GM23248 (cell line): Measurements from ENCODE around the gene MTUS2. TPM values are rescaled to one million over a fixed set of nuclear protein-coding genes. Genes with fewer than 3 reads are reported as not detected.

Experiments used
- DNase-seq: peaks from one replicate; pipeline ENCODE4 v3.0.0-alpha.2; 2015
- H2AFZ ChIP-seq: fragments of 200-600 bp; sonication (generic); 2 replicates; pipeline ENCODE4 v1.6.1; 2016; ENCODE audit warnings: antibody characterized with exemption
- H3F3A ChIP-seq: fragments of 200-600 bp; sonication (generic); 2 replicates; pipeline ENCODE4 v1.6.1; 2016; ENCODE audit warnings: mild to moderate bottlenecking, antibody characterized with exemption, mixed run types; ENCODE audit not compliant: insufficient read depth
- H3K27ac ChIP-seq: fragments of 200-600 bp; sonication (generic); 2 replicates; pipeline ENCODE4 v1.5.1; 2016; ENCODE audit warnings: mild to moderate bottlenecking
- H3K27me3 ChIP-seq: fragments of 200-600 bp; sonication (generic); replicated peaks from 2 replicates; pipeline ENCODE4 v1.6.1; 2016; ENCODE audit warnings: mild to moderate bottlenecking; ENCODE audit not compliant: insufficient read depth
- H3K36me3 ChIP-seq: fragments of 200-600 bp; sonication (generic); 2 replicates; pipeline ENCODE4 v1.6.1; 2016; ENCODE audit warnings: low read depth, mild to moderate bottlenecking
- H3K4me1 ChIP-seq: fragments of 200-600 bp; sonication (generic); 2 replicates; pipeline ENCODE4 v1.6.1; 2016; ENCODE audit warnings: mild to moderate bottlenecking; ENCODE audit not compliant: insufficient read depth
- H3K4me2 ChIP-seq: fragments of 200-600 bp; sonication (generic); one replicate; pipeline ENCODE4 v1.6.1; 2016; ENCODE audit warnings: mild to moderate bottlenecking; ENCODE audit not compliant: unreplicated experiment
- H3K4me3 ChIP-seq: fragments of 200-600 bp; sonication (generic); 2 replicates; pipeline ENCODE4 v1.5.1; 2016; ENCODE audit warnings: mild to moderate bottlenecking
- H3K79me2 ChIP-seq: fragments of 200-600 bp; sonication (generic); 2 replicates; pipeline ENCODE4 v1.6.1; 2016; ENCODE audit warnings: mild to moderate bottlenecking; ENCODE audit not compliant: insufficient read depth
- H3K9ac ChIP-seq: fragments of 200-600 bp; sonication (generic); 2 replicates; pipeline ENCODE4 v1.6.1; 2016; ENCODE audit warnings: mild to moderate bottlenecking
- H3K9me2 ChIP-seq: fragments of 200-600 bp; sonication (generic); 2 replicates; pipeline ENCODE4 v1.6.1; 2016; ENCODE audit warnings: mixed run types, mild to moderate bottlenecking, moderate library complexity; ENCODE audit not compliant: insufficient read depth
- H3K9me3 ChIP-seq: fragments of 200-600 bp; sonication (generic); one replicate; pipeline ENCODE4 v1.6.1; 2017; ENCODE audit warnings: low read depth
- H4K20me1 ChIP-seq: fragments of 200-600 bp; sonication (generic); 2 replicates; pipeline ENCODE4 v1.6.0; 2016; ENCODE audit not compliant: insufficient read depth
- EZH2 ChIP-seq: fragments of 200-600 bp; sonication (generic); IDR thresholded peaks from 2 replicates; pipeline ENCODE4 v1.6.1; 2018; ENCODE audit warnings: antibody characterized with exemption, mild to moderate bottlenecking; ENCODE audit not compliant: insufficient read depth, poor library complexity, severe bottlenecking
- EZH2phosphoT487 ChIP-seq: fragments of 200-600 bp; sonication (generic); IDR thresholded peaks from 2 replicates; pipeline ENCODE4 v1.6.1; 2018; ENCODE audit warnings: antibody characterized with exemption, moderate library complexity, mild to moderate bottlenecking, low read depth; ENCODE audit not compliant: insufficient read depth
- WGBS, 2 experiments: methylation state at CpG; one replicate each; pipeline ENCODE4 v1.1.6; 2015 to 2017; ENCODE audit warnings: low lambda C conversion rate in 2 of 2, low coverage in 1 of 2; ENCODE audit errors: missing lambda C conversion rate in 2 of 2; 5-methylcytosine and 5-hydroxymethylcytosine counted together
- in situ Hi-C: fragments of 300-500 bp; cut with MboI; formaldehyde crosslinking; loops from 2 replicates; pipeline ENCODE4 v1.15.0; 2020
- polyA plus RNA-seq: library from polyadenylated mRNA; unstranded; fragments of >200 nt; fragmentation: Nextera tagmentation; extraction: Ambion mirVana; gene quantifications from 2 replicates; pipeline ENCODE4 v1.2.1, GENCODE V29; 2016
- total RNA-seq: library from RNA; depleted of rRNA; stranded (reverse); fragments of >200 nt; shearing (Covaris generic); gene quantifications from 2 replicates; pipeline ENCODE4 v1.2.3, GENCODE V29; 2014

Gene MTUS2
- total and polyA plus RNA-seq, 2 experiments from 2014 or later: 0.43 to 0.74 TPM

GRCh38 chr13:29101905-29102304 lies 281.8 kb downstream of the MTUS2 start:
- no peak for DNase-seq
- WGBS, 2 experiments: 15 to 16% methylated on average over 3 of the region's 3 CpGs

DNA sequence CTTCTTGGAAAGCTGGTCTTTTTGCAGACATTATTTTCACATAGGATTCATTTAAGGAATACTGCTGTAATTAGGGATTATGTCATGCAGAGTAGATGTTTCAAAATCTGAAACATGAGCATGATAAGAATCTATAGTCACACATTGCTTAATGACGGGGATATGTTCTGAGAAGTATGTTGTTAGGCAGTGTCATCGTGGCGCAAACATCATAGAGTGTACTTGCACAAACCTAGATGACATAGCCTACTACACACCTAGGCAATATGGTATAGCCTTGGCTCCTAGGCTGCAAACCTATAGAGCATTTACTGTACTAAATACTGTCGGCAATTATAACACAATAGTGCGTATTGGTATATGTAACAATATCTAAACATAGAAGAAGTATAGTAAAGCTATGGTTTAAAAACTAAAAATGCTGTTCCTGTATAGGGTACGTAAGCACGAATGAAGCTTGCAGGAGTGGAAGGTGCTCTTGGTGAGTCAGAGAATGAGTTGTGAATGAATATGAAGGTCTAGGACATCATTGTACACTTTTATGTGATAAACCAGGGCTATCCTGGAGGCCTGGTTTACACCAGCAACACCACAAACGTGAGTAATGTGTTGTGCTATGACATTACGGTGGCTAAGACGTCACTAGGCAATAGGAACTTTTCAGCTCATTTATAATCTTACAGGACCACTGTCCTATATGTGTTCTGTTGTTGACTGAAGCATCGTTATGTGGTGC lies 283.1 kb downstream of the MTUS2 start:
- no peaks in the 10 kb centered on the region for H3K9me2 ChIP-seq
- H4K20me1 ChIP-seq: no peaks in the 10 kb centered on the region
- no peak overlapping the region for H3K4me3 ChIP-seq
- H3K27ac ChIP-seq: no peak overlapping the region
- TF ChIP-seq EZH2 (no peak), EZH2phosphoT487 (no peak)
- H3K9me3 ChIP-seq: no peaks in the 10 kb centered on the region
- no peak overlapping the region for H2AFZ ChIP-seq
- in situ Hi-C loops: no loop called here
- no peaks in the 10 kb centered on the region for H3K4me1 ChIP-seq
- H3K4me2 ChIP-seq: no peak overlapping the region
- 27 to 39% methylated on average over 11 of the region's 11 CpGs for WGBS, 2 experiments
- no peaks in the 10 kb centered on the region for H3F3A ChIP-seq
- H3K27me3 ChIP-seq: no peaks in the 10 kb centered on the region
- H3K9ac ChIP-seq: no peak overlapping the region
- H3K79me2 ChIP-seq: no peaks in the 10 kb centered on the region
- DNase-seq: no peak
- H3K36me3 ChIP-seq: no peaks in the 10 kb centered on the region

More at GRCh38 chr13:29101905-29102304, 281.8 kb downstream of the MTUS2 start:
- TF ChIP-seq EZH2: no peak
- no peak for TF ChIP-seq EZH2phosphoT487
- in situ Hi-C loops: no loop called here
- Histone ChIP-seq H3K9me2 (no peaks in the 10 kb centered on the region), H3K9ac (no peak overlapping the region), H4K20me1 (no peaks in the 10 kb centered on the region), H3K4me1 (no peaks in the 10 kb centered on the region), H3K36me3 (no peaks in the 10 kb centered on the region), H3F3A (no peaks in the 10 kb centered on the region), H3K4me3 (no peak overlapping the region), H3K4me2 (no peak overlapping the region), H3K27ac (no peak overlapping the region), H3K9me3 (no peaks in the 10 kb centered on the region), H3K27me3 (no peaks in the 10 kb centered on the region), H2AFZ (no peak overlapping the region), H3K79me2 (no peaks in the 10 kb centered on the region)

DNA sequence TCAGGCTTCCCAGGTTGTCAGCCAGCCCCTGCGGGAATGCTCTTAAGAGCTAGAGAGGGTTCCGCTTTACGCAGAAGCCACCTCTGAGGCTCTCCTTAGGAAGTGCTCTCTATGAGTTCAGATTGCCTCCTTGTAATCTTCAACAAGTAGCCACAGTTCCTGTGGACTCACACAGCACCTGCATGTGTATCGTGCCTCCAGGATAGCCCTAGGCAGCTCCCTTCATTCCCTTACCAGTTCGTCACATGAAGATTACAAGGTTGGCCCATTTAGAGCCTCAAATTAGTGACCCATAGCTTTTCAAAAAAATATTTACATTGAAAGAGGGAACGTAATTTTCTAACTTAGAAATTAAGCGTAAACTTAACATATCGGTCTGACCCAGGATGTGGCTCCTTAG lies 284.3 kb downstream of the MTUS2 start:
- Histone ChIP-seq H3K4me1 (no peaks in the 10 kb centered on the region), H3K9me2 (no peaks in the 10 kb centered on the region), H3K9me3 (no peaks in the 10 kb centered on the region), H3K27me3 (no peaks in the 10 kb centered on the region), H3K36me3 (no peaks in the 10 kb centered on the region), H3K79me2 (no peaks in the 10 kb centered on the region), H3F3A (no peaks in the 10 kb centered on the region), H3K27ac (no peak overlapping the region), H3K4me2 (no peak overlapping the region), H2AFZ (no peak overlapping the region), H3K9ac (no peak overlapping the region), H3K4me3 (no peak overlapping the region), H4K20me1 (no peaks in the 10 kb centered on the region)
- TF ChIP-seq EZH2 (no peak), EZH2phosphoT487 (no peak)
- no peak for DNase-seq
- WGBS, 2 experiments: 52 to 57% methylated on average over 8 of the region's 8 CpGs
- in situ Hi-C loops: no loop called here

- Histone ChIP-seq H3K9ac (no peak overlapping the region), H4K20me1 (no peaks in the 10 kb centered on the region), H3K9me3 (no peaks in the 10 kb centered on the region), H3K79me2 (no peaks in the 10 kb centered on the region), H3K36me3 (no peaks in the 10 kb centered on the region), H2AFZ (no peak overlapping the region), H3K9me2 (no peaks in the 10 kb centered on the region), H3K4me3 (no peak overlapping the region), H3K27ac (no peak overlapping the region), H3K4me1 (no peaks in the 10 kb centered on the region), H3K27me3 (no peaks in the 10 kb centered on the region), H3F3A (no peaks in the 10 kb centered on the region), H3K4me2 (no peak overlapping the region)
- in situ Hi-C loops: no loop called here
- 47 to 58% methylated on average over 4 of the region's 4 CpGs for WGBS, 2 experiments
- TF ChIP-seq EZH2phosphoT487 (no peak), EZH2 (no peak)
- DNase-seq: no peak
Observed at GRCh38 chr13:29105779-29106178, 285.6 kb downstream of the MTUS2 start.

DNA sequence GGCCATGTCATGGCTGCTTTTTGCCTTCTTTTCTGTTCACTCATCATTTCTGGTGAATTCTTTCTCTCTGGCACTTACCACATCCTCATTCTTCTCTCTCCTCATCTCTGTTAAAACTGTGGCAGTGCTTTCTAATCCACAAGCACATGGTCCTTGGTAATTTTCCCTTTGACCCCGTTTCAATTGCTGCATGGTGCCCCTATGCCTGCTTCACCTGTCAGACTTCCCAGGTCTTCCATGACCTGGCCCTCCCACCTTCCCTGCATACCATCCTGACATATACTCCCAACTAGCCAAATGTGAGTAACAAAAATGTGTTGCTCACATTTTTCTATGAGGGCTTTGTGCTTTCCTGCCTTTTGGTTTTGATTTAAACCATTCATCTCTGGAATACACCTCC lies 286.5 kb downstream of the MTUS2 start:
- no peak overlapping the region for H3K4me2 ChIP-seq
- H3K9ac ChIP-seq: no peak overlapping the region
- no peaks in the 10 kb centered on the region for H3K9me3 ChIP-seq
- 0 to 3% methylated on average over 1 of the region's 1 CpG for WGBS, 2 experiments
- no peaks in the 10 kb centered on the region for H3K79me2 ChIP-seq
- no peak overlapping the region for H3K27ac ChIP-seq
- no peak for DNase-seq
- TF ChIP-seq EZH2phosphoT487 (no peak), EZH2 (no peak)
- H3K4me3 ChIP-seq: no peak overlapping the region
- no peaks in the 10 kb centered on the region for H3K4me1 ChIP-seq
- H3K9me2 ChIP-seq: no peaks in the 10 kb centered on the region
- no peaks in the 10 kb centered on the region for H3K27me3 ChIP-seq
- in situ Hi-C loops: no loop called here
- no peaks in the 10 kb centered on the region for H3K36me3 ChIP-seq
- H4K20me1 ChIP-seq: no peaks in the 10 kb centered on the region
- H2AFZ ChIP-seq: no peak overlapping the region
- no peaks in the 10 kb centered on the region for H3F3A ChIP-seq
